HepG2 (cell line): ENCODE data around the gene FKBP8. TPM values are rescaled to one million over a fixed set of nuclear protein-coding genes. Genes with fewer than 3 reads are reported as not detected.

ENCODE experiments used
- FOXK1 ChIP-seq: sonication (generic); formaldehyde crosslinking; IDR thresholded peaks from 2 replicates; pipeline ENCODE4 v1.4.0; 2020; ENCODE audit warnings: low read depth, missing genetic modification reagents, borderline replicate concordance
- HDAC1 ChIP-seq: sonication (generic); formaldehyde crosslinking; IDR thresholded peaks from 2 replicates; pipeline ENCODE4 v1.5.1; 2020; ENCODE audit warnings: mild to moderate bottlenecking, missing genetic modification reagents
- HMG20A ChIP-seq: IDR thresholded peaks from 2 replicates; pipeline ENCODE4 v1.6.1; 2016; ENCODE audit warnings: borderline replicate concordance
- HNF4A ChIP-seq: sonication (generic); formaldehyde crosslinking; IDR thresholded peaks from 2 replicates; pipeline ENCODE4 v1.4.0; 2020; ENCODE audit warnings: missing genetic modification reagents
- HNRNPL ChIP-seq: fragments of 200-400 bp; formaldehyde crosslinking; IDR thresholded peaks from 2 replicates; pipeline ENCODE4 v1.6.1; 2017; ENCODE audit warnings: mild to moderate bottlenecking, low read depth, low read length
- ISL2 ChIP-seq: sonication (generic); formaldehyde crosslinking; IDR thresholded peaks from 2 replicates; pipeline ENCODE4 v1.5.0; 2020; ENCODE audit warnings: missing genetic modification reagents
- KAT7 ChIP-seq: IDR thresholded peaks from 2 replicates; pipeline ENCODE4 v1.6.1; 2018; ENCODE audit warnings: borderline replicate concordance, missing compliant biosample characterization
- MLLT10 ChIP-seq: sonication (generic); formaldehyde crosslinking; IDR thresholded peaks from 2 replicates; pipeline ENCODE4 v1.4.0; 2020; ENCODE audit warnings: missing genetic modification reagents
- NPAS2 ChIP-seq: sonication (generic); formaldehyde crosslinking; IDR thresholded peaks from 2 replicates; pipeline ENCODE4 v1.8.0; 2022; ENCODE audit warnings: mild to moderate bottlenecking, missing genetic modification reagents, borderline replicate concordance
- PRPF4 ChIP-seq: fragments of 200-400 bp; formaldehyde crosslinking; IDR thresholded peaks from 2 replicates; pipeline ENCODE4 v1.6.1; 2016; ENCODE audit warnings: low read length, low read depth; ENCODE audit not compliant: poor library complexity, severe bottlenecking
- RBM39 ChIP-seq: fragments of 200-400 bp; formaldehyde crosslinking; IDR thresholded peaks from one replicate; pipeline ENCODE4 v1.6.1; 2018; ENCODE audit warnings: antibody characterized with exemption, mild to moderate bottlenecking, low read depth, low read length; ENCODE audit not compliant: poor library complexity, severe bottlenecking
- REXO4 ChIP-seq: sonication (generic); formaldehyde crosslinking; IDR thresholded peaks from 2 replicates; pipeline ENCODE4 v1.8.0; 2022; ENCODE audit warnings: missing genetic modification reagents, mild to moderate bottlenecking, borderline replicate concordance
- STAT5B ChIP-seq: sonication (generic); formaldehyde crosslinking; IDR thresholded peaks from 2 replicates; pipeline ENCODE4 v1.4.0; 2020; ENCODE audit warnings: missing genetic modification reagents
- TCF7L2 ChIP-seq: IDR thresholded peaks from 2 replicates; pipeline ENCODE4 v1.6.1; 2011; ENCODE audit warnings: mild to moderate bottlenecking, low read depth, low read length, moderate library complexity
- ZBTB8A ChIP-seq: sonication (generic); formaldehyde crosslinking; IDR thresholded peaks from 2 replicates; pipeline ENCODE4 v1.4.0; 2020; ENCODE audit warnings: mild to moderate bottlenecking, low read depth, missing genetic modification reagents, borderline replicate concordance
- ZFY ChIP-seq: sonication (generic); formaldehyde crosslinking; IDR thresholded peaks from 2 replicates; pipeline ENCODE4 v1.4.0; 2020; ENCODE audit warnings: missing genetic modification reagents
- ZNF160 ChIP-seq: sonication (generic); formaldehyde crosslinking; IDR thresholded peaks from 2 replicates; pipeline ENCODE4 v1.8.0; 2022; ENCODE audit warnings: mild to moderate bottlenecking, inconsistent platforms, missing genetic modification reagents
- ZNF264 ChIP-seq: sonication (generic); formaldehyde crosslinking; IDR thresholded peaks from 2 replicates; pipeline ENCODE4 v1.4.0; 2020; ENCODE audit warnings: missing genetic modification reagents
- ZNF501 ChIP-seq: sonication (generic); formaldehyde crosslinking; IDR thresholded peaks from 2 replicates; pipeline ENCODE4 v1.5.1; 2020; ENCODE audit warnings: mild to moderate bottlenecking, moderate library complexity, missing genetic modification reagents
- ZNF552 ChIP-seq: sonication (generic); formaldehyde crosslinking; IDR thresholded peaks from 2 replicates; pipeline ENCODE4 v1.9.0; 2022; ENCODE audit warnings: missing genetic modification reagents, mild to moderate bottlenecking, borderline replicate concordance
- ZNF674 ChIP-seq: sonication (generic); formaldehyde crosslinking; IDR thresholded peaks from 2 replicates; pipeline ENCODE4 v1.5.0; 2020; ENCODE audit warnings: low read depth, mild to moderate bottlenecking, missing genetic modification reagents
- ZNF709 ChIP-seq: sonication (generic); formaldehyde crosslinking; IDR thresholded peaks from 2 replicates; pipeline ENCODE4 v1.5.0; 2020; ENCODE audit warnings: mild to moderate bottlenecking, missing genetic modification reagents
- ZSCAN21 ChIP-seq: sonication (generic); formaldehyde crosslinking; IDR thresholded peaks from 2 replicates; pipeline ENCODE4 v1.8.0; 2022; ENCODE audit warnings: mild to moderate bottlenecking, missing genetic modification reagents, moderate library complexity, borderline replicate concordance
- polyA plus RNA-seq, 8 experiments: library from polyadenylated mRNA; depleted of rRNA in 3 of 8; stranded (reverse) in 7 of 8; unstranded in 1 of 8; fragments of >200 nt; fragmentation: Illumina TruSeq in 4 of 8; extraction: Trizol in 4 of 8; gene quantifications; 2 replicates each; pipeline versions ENCODE4 v1.2.1 to v1.2.3, GENCODE V29; 2011 to 2016; ENCODE audit warnings: low read depth in 4 of 8, missing spikeins in 1 of 8, mixed read lengths in 1 of 8; ENCODE audit not compliant: insufficient read depth in 1 of 8
- total RNA-seq, 5 experiments: library from RNA; depleted of rRNA; stranded (reverse); fragments of >200 nt; fragmentation: Illumina TruSeq; extraction: Trizol; gene quantifications; 2 replicates each; pipeline ENCODE4 v1.2.3, GENCODE V29; 2016; ENCODE audit warnings: low read depth in 1 of 5
- TF ChIP-seq, protein P1 (sequence below): sonication (generic); formaldehyde crosslinking; IDR thresholded peaks from 2 replicates; pipeline ENCODE4 v1.8.0; 2022; ENCODE audit warnings: mild to moderate bottlenecking, missing genetic modification reagents, borderline replicate concordance
- TF ChIP-seq, protein P2 (sequence below): sonication (generic); formaldehyde crosslinking; IDR thresholded peaks from 2 replicates; pipeline ENCODE4 v1.5.0; 2020; ENCODE audit warnings: missing genetic modification reagents, mild to moderate bottlenecking, borderline replicate concordance
- TF ChIP-seq, protein P3 (sequence below): sonication (generic); formaldehyde crosslinking; IDR thresholded peaks from 2 replicates; pipeline ENCODE4 v1.4.0; 2020; ENCODE audit warnings: missing genetic modification reagents

Gene FKBP8
- total and polyA plus RNA-seq, 2 of the 13 experiments (the other 11 are each of a cell fraction or from before 2014, with no cell fraction given), result 81.7 to 93.9 TPM

DNA sequence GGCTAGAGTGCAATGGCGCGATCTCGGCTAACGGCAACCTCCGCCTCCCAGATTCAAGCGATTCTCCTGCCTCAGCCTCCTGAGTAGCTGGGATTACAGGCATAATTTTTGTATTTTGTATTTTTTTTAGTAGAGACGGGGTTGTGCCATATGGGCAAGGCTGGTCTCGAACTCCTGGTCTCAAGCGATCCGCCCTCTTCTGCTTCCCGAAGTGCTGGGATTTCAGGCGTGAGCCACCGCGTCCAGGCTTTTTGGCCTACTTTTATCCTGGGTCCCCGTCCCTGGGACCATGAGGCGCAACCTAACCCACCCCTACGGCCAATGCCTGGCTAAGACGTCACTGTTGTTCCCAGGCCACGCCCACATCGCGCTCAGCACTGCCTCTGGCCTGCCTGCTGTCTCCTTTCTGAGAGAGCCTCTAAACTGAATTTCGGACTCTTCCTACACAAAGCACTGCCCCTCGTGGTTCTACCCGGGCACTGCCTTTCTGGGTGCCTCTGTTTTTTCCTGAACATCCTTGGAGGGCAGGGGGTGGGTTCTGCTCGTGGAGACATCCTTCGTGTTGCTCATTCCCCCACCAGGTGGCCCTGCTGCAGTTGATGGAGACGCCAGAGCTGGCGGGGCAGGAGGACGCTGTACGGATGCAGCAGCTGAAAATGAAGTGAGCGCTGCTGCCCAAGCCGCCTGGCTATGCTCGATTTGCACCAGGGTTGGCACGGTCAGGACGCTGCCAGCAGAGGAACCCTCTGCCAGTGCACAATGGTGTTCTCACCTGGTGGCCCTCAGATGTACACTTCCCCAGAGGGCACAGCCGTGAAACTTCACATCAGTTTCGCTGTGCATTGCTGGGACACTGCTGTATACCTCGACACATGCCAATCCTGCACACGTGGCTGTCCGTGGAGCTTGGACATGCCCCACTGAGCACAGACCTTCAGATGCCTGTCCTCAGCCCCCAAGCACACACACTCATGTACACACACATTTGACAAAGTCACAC lies 47.2 kb upstream of the FKBP8 start (continued):
- TF ChIP-seq ZBTB8A (CRISPR knock-in tag) (no peak), ZFY (CRISPR knock-in tag) (no peak), MLLT10 (CRISPR knock-in tag) (no peak), HDAC1 (CRISPR knock-in tag) (no peak), ZSCAN21 (CRISPR knock-in tag) (no peak), ZNF264 (CRISPR knock-in tag) (no peak), ZNF674 (CRISPR knock-in tag) (no peak), ZNF160 (no peak), TCF7L2 (no peak), ISL2 (CRISPR knock-in tag) (no peak), FOXK1 (CRISPR knock-in tag) (no peak), REXO4 (CRISPR knock-in tag) (no peak), KAT7 (CRISPR knock-in tag) (no peak), HMG20A (CRISPR knock-in tag) (no peak), PRPF4 (no peak), HNF4A (CRISPR knock-in tag) (no peak), STAT5B (CRISPR knock-in tag) (no peak), RBM39 (no peak), ZNF501 (CRISPR knock-in tag) (no peak), ZNF709 (CRISPR knock-in tag) (no peak), HNRNPL (peak; percentile 78; the same call in 1 of the 2 replicates), ZNF552 (CRISPR knock-in tag) (0 out of 2 replicates have a peak, but pooled peaks have one; percentile 49), NPAS2 (CRISPR knock-in tag) (no peak)
- TF ChIP-seq, protein P1, sequence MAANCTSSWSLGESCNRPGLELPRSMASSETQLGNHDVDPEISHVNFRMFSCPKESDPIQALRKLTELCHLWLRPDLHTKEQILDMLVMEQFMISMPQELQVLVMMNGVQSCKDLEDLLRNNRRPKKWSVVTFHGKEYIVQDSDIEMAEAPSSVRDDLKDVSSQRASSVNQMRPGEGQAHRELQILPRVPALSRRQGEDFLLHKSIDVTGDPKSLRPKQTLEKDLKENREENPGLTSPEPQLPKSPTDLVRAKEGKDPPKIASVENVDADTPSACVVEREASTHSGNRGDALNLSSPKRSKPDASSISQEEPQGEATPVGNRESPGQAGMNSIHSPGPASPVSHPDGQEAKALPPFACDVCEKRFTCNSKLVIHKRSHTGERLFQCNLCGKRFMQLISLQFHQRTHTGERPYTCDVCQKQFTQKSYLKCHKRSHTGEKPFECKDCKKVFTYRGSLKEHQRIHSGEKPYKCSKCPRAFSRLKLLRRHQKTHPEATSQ (CRISPR knock-in tag), result no peak
- TF ChIP-seq, protein P2, sequence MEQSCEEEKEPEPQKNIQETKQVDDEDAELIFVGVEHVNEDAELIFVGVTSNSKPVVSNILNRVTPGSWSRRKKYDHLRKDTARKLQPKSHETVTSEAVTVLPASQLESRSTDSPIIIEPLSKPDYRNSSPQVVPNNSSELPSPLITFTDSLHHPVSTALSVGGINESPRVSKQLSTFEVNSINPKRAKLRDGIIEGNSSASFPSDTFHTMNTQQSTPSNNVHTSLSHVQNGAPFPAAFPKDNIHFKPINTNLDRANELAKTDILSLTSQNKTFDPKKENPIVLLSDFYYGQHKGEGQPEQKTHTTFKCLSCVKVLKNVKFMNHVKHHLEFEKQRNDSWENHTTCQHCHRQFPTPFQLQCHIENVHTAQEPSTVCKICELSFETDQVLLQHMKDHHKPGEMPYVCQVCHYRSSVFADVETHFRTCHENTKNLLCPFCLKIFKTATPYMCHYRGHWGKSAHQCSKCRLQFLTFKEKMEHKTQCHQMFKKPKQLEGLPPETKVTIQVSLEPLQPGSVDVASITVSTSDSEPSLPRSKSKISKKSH (CRISPR knock-in tag), result no peak
- TF ChIP-seq, protein P3, sequence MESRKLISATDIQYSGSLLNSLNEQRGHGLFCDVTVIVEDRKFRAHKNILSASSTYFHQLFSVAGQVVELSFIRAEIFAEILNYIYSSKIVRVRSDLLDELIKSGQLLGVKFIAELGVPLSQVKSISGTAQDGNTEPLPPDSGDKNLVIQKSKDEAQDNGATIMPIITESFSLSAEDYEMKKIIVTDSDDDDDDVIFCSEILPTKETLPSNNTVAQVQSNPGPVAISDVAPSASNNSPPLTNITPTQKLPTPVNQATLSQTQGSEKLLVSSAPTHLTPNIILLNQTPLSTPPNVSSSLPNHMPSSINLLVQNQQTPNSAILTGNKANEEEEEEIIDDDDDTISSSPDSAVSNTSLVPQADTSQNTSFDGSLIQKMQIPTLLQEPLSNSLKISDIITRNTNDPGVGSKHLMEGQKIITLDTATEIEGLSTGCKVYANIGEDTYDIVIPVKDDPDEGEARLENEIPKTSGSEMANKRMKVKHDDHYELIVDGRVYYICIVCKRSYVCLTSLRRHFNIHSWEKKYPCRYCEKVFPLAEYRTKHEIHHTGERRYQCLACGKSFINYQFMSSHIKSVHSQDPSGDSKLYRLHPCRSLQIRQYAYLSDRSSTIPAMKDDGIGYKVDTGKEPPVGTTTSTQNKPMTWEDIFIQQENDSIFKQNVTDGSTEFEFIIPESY (CRISPR knock-in tag), result peak; percentile 93
